Neural cell (in vitro differentiated cells): ENCODE data around the gene NOTCH4. TPM values are rescaled to one million over a fixed set of nuclear protein-coding genes. Genes with fewer than 3 reads are reported as not detected.

Source experiments
- H2AFZ ChIP-seq: fragments of 200-600, 300-800 bp; sonication (generic), shearing (Covaris generic); 2 replicates; pipeline ENCODE4 v1.6.0; 2014; ENCODE audit warnings: low read depth, mild to moderate bottlenecking, antibody characterized with exemption, low read length, moderate library complexity
- H3F3A ChIP-seq: fragments of 200-600 bp; shearing (Covaris generic); 2 replicates; pipeline ENCODE4 v1.6.1; 2016; ENCODE audit warnings: mild to moderate bottlenecking, moderate library complexity, mixed read lengths, antibody characterized with exemption, low read length; ENCODE audit not compliant: insufficient read depth, poor library complexity, severe bottlenecking
- H3K27ac ChIP-seq: fragments of 200-600, 300-800 bp; sonication (generic), shearing (Covaris generic); 2 replicates; pipeline ENCODE4 v1.5.1; 2014; ENCODE audit warnings: mild to moderate bottlenecking, low read length, moderate library complexity
- H3K27me3 ChIP-seq: fragments of 300-800, 200-600 bp; sonication (generic), shearing (Covaris generic); 2 replicates; pipeline ENCODE4 v1.6.0; 2014; ENCODE audit warnings: mild to moderate bottlenecking, low read depth, low read length, moderate library complexity; ENCODE audit not compliant: insufficient read depth
- H3K36me3 ChIP-seq: fragments of 300-800, 200-600 bp; sonication (generic), shearing (Covaris generic); 2 replicates; pipeline ENCODE4 v1.5.1; 2014; ENCODE audit warnings: mild to moderate bottlenecking, antibody characterized with exemption, low read length, moderate library complexity; ENCODE audit not compliant: insufficient read depth
- H3K4me2 ChIP-seq: fragments of 300-800, 200-600 bp; sonication (generic), shearing (Covaris generic); 2 replicates; pipeline ENCODE4 v1.6.0; 2014; ENCODE audit warnings: mild to moderate bottlenecking, low read length
- H3K4me3 ChIP-seq: fragments of 300-800, 200-600 bp; sonication (generic), shearing (Covaris generic); 2 replicates; pipeline ENCODE4 v1.5.1; 2014; ENCODE audit warnings: mild to moderate bottlenecking, low read length, moderate library complexity
- H3K79me2 ChIP-seq: fragments of 200-600 bp; shearing (Covaris generic); replicated peaks from 2 replicates; pipeline ENCODE4 v1.6.0; 2014; ENCODE audit warnings: mild to moderate bottlenecking, low read length, moderate library complexity; ENCODE audit not compliant: insufficient read depth
- H3K9ac ChIP-seq: fragments of 300-800, 200-600 bp; sonication (generic), shearing (Covaris generic); 2 replicates; pipeline ENCODE4 v1.6.1; 2016; ENCODE audit warnings: mild to moderate bottlenecking, low read length, mixed read lengths
- H3K9me2 ChIP-seq: fragments of 200-600 bp; shearing (Covaris generic); 2 replicates; pipeline ENCODE4 v1.6.1; 2016; ENCODE audit warnings: mild to moderate bottlenecking, low read length, mixed read lengths; ENCODE audit not compliant: insufficient read depth
- H3K9me3 ChIP-seq: fragments of 200-600, 300-800 bp; sonication (generic), shearing (Covaris generic); 2 replicates; pipeline ENCODE4 v1.6.1; 2016; ENCODE audit warnings: mild to moderate bottlenecking, mixed run types, low read length, moderate library complexity, mixed read lengths
- H4K20me1 ChIP-seq: fragments of 200-600 bp; shearing (Covaris generic); 2 replicates; pipeline ENCODE4 v1.6.1; 2016; ENCODE audit warnings: mild to moderate bottlenecking, mixed run types; ENCODE audit not compliant: insufficient read depth
- EP300 ChIP-seq: fragments of 450-650 bp; conservative IDR thresholded peaks from 2 replicates; pipeline ENCODE4 v1.6.1; 2014; ENCODE audit warnings: antibody characterized with exemption, mild to moderate bottlenecking, moderate library complexity; ENCODE audit not compliant: poor library complexity, severe bottlenecking
- EZH2 ChIP-seq: fragments of 200-600, 300-800 bp; shearing (Covaris generic), sonication (generic); IDR thresholded peaks from 2 replicates; pipeline ENCODE4 v1.6.1; 2014; ENCODE audit warnings: antibody characterized with exemption, low read length, borderline replicate concordance, mild to moderate bottlenecking; ENCODE audit not compliant: insufficient read depth, poor library complexity, severe bottlenecking
- MXI1 ChIP-seq: fragments of 450-650 bp; conservative IDR thresholded peaks from 2 replicates; pipeline ENCODE4 v1.6.1; 2014; ENCODE audit warnings: antibody characterized with exemption, mild to moderate bottlenecking; ENCODE audit not compliant: poor library complexity, severe bottlenecking
- POLR2AphosphoS5 ChIP-seq: IDR thresholded peaks from 2 replicates; pipeline ENCODE4 v1.6.1; 2012
- RAD21 ChIP-seq: fragments of 450-650 bp; conservative IDR thresholded peaks from 2 replicates; pipeline ENCODE4 v1.6.1; 2014; ENCODE audit warnings: antibody characterized with exemption, mild to moderate bottlenecking, moderate library complexity
- SMC3 ChIP-seq: fragments of 450-650 bp; conservative IDR thresholded peaks from 2 replicates; pipeline ENCODE4 v1.6.1; 2014; ENCODE audit warnings: antibody characterized with exemption, mild to moderate bottlenecking, moderate library complexity; ENCODE audit not compliant: poor library complexity
- TAF1 ChIP-seq: IDR thresholded peaks from 2 replicates; pipeline ENCODE4 v1.6.1; 2012; ENCODE audit warnings: low read depth
- polyA plus RNA-seq: library from polyadenylated mRNA; depleted of rRNA; stranded (reverse); fragments of >200 nt; gene quantifications from 2 replicates; pipeline ENCODE4 v1.2.3, GENCODE V29; 2014
- TF ChIP-seq, protein P1 (sequence below): fragments of 450-650 bp; IDR thresholded peaks from 2 replicates; pipeline ENCODE4 v1.5.1; 2014; ENCODE audit warnings: antibody characterized with exemption, mild to moderate bottlenecking, moderate library complexity; ENCODE audit not compliant: poor library complexity, severe bottlenecking
- TF ChIP-seq, protein P2 (sequence below): IDR thresholded peaks from 2 replicates; pipeline ENCODE4 v1.6.1; 2012; ENCODE audit warnings: borderline replicate concordance

NOTCH4 gene
- polyA plus RNA-seq, 1 donor from 2014 or later, result 5.5 TPM

DNA sequence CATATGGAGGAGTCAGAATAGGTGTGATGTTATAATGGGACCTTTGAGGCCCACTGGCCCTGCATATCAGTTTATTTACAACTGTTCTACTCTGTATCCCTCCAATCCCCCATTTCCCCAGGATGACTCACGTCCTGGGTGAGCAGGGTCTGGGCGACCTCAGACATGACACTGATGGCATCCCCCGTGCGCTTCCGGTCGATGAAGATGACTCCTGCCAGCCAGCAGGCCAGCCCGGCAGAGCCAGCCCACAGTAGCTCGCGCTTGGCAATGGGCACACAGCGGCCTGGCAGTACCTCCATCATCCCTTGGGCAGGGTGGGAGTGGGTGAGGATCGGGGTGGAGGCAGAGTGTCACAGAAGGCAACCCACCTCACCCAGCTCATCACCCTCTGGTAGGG lies 53.6 kb downstream of the NOTCH4 start:
- H3K36me3 ChIP-seq, result no peaks in the 10 kb centered on the region
- no peaks in the 10 kb centered on the region for H3F3A ChIP-seq
- H3K4me3 ChIP-seq, result no peak overlapping the region
- H3K27me3 ChIP-seq, result no peaks in the 10 kb centered on the region
- H4K20me1 ChIP-seq, result no peaks in the 10 kb centered on the region
- no peak overlapping the region for H3K27ac ChIP-seq
- H3K9ac ChIP-seq, result no peak overlapping the region
- no peak overlapping the region for H2AFZ ChIP-seq
- TF ChIP-seq TAF1, result no peak
- TF ChIP-seq EP300, result no peak
- TF ChIP-seq SMC3, result no peak
- TF ChIP-seq MXI1, result no peak
- no peak for TF ChIP-seq POLR2AphosphoS5
- TF ChIP-seq EZH2, result no peak
- no peak for TF ChIP-seq RAD21
- TF ChIP-seq, protein P1, sequence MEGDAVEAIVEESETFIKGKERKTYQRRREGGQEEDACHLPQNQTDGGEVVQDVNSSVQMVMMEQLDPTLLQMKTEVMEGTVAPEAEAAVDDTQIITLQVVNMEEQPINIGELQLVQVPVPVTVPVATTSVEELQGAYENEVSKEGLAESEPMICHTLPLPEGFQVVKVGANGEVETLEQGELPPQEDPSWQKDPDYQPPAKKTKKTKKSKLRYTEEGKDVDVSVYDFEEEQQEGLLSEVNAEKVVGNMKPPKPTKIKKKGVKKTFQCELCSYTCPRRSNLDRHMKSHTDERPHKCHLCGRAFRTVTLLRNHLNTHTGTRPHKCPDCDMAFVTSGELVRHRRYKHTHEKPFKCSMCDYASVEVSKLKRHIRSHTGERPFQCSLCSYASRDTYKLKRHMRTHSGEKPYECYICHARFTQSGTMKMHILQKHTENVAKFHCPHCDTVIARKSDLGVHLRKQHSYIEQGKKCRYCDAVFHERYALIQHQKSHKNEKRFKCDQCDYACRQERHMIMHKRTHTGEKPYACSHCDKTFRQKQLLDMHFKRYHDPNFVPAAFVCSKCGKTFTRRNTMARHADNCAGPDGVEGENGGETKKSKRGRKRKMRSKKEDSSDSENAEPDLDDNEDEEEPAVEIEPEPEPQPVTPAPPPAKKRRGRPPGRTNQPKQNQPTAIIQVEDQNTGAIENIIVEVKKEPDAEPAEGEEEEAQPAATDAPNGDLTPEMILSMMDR, result no peak
- TF ChIP-seq, protein P2, sequence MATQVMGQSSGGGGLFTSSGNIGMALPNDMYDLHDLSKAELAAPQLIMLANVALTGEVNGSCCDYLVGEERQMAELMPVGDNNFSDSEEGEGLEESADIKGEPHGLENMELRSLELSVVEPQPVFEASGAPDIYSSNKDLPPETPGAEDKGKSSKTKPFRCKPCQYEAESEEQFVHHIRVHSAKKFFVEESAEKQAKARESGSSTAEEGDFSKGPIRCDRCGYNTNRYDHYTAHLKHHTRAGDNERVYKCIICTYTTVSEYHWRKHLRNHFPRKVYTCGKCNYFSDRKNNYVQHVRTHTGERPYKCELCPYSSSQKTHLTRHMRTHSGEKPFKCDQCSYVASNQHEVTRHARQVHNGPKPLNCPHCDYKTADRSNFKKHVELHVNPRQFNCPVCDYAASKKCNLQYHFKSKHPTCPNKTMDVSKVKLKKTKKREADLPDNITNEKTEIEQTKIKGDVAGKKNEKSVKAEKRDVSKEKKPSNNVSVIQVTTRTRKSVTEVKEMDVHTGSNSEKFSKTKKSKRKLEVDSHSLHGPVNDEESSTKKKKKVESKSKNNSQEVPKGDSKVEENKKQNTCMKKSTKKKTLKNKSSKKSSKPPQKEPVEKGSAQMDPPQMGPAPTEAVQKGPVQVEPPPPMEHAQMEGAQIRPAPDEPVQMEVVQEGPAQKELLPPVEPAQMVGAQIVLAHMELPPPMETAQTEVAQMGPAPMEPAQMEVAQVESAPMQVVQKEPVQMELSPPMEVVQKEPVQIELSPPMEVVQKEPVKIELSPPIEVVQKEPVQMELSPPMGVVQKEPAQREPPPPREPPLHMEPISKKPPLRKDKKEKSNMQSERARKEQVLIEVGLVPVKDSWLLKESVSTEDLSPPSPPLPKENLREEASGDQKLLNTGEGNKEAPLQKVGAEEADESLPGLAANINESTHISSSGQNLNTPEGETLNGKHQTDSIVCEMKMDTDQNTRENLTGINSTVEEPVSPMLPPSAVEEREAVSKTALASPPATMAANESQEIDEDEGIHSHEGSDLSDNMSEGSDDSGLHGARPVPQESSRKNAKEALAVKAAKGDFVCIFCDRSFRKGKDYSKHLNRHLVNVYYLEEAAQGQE, result no peak
- no peaks in the 10 kb centered on the region for H3K9me2 ChIP-seq
- no peaks in the 10 kb centered on the region for H3K9me3 ChIP-seq
- H3K79me2 ChIP-seq, result peaks cover 26% of the 10 kb centered on the region
- no peak overlapping the region for H3K4me2 ChIP-seq

DNA sequence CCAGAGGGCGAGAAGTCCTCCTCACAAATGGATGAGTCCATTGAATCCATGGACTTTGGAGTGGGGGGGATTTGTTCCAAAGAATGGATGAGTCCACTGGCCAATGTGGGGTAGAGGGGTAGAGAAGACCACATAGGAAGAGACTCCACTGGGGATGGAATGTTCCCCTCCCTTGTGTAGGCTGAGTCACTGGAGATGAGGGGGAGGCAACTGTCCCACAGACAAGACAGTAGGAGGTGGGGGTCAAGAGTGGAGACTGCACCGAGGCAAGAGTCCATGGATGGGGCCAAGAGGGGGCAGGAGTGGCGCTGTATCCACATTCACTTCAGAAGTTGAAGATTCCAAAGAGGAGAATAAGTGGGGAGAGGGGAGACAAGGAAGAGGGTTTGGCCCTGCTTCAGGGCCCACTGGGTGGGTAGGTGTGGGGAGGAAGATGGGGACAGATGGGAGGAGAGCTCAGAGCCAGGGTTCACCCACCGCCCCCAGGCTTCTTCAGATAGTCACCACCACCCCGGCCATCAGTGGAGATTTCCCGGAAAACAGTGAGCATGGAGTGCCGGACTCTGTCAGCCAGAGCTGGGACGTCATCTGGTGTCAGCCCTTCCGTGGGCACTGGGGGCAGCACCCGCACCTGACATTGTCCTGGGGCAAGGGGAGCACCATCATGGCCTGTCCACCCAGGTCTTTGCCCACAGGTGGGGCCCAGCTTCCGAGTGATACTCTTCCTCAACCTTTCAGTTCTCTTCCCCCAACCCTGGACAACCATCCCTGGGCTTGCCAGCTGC lies 54.9 kb downstream of the NOTCH4 start:
- H3K9me2 ChIP-seq, result no peaks in the 10 kb centered on the region
- no peak overlapping the region for H3K9ac ChIP-seq
- no peak overlapping the region for H3K27ac ChIP-seq
- H3K9me3 ChIP-seq, result no peaks in the 10 kb centered on the region
- no peaks in the 10 kb centered on the region for H3F3A ChIP-seq
- peaks cover 13% of the 10 kb centered on the region for H3K79me2 ChIP-seq
- TF ChIP-seq EP300 (no peak), SMC3 (no peak), RAD21 (no peak), EZH2 (no peak), TAF1 (no peak), POLR2AphosphoS5 (no peak), MXI1 (no peak)
- TF ChIP-seq, protein P2, result no peak
- TF ChIP-seq, protein P1, result no peak
- H3K4me2 ChIP-seq, result no peak overlapping the region
- H4K20me1 ChIP-seq, result no peaks in the 10 kb centered on the region
- H3K36me3 ChIP-seq, result no peaks in the 10 kb centered on the region
- no peak overlapping the region for H3K4me3 ChIP-seq
- H3K27me3 ChIP-seq, result no peaks in the 10 kb centered on the region
- H2AFZ ChIP-seq, result no peak overlapping the region
